Nephron progenitor cell (in vitro differentiated cells): Measurements from ENCODE around the gene PPP2R5D.
"Not testable (repeated sequence)": the region's sequence is repeated elsewhere in the genome, so short reads cannot be mapped to it uniquely, and the experiment has no call there.

Source experiments
- DNase-seq: peaks from one replicate; pipeline ENCODE4 v3.0.0; 2021
- H3K27ac Mint-ChIP-seq: 2 replicates; pipeline ENCODE4 v1.8.0; 2021; ENCODE audit warnings: mild to moderate bottlenecking, moderate library complexity, mixed read lengths
- H3K27me3 Mint-ChIP-seq: 2 replicates; pipeline ENCODE4 v1.8.0; 2021; ENCODE audit warnings: mild to moderate bottlenecking, low read depth, mixed read lengths; ENCODE audit not compliant: poor library complexity
- H3K36me3 Mint-ChIP-seq: 2 replicates; pipeline ENCODE4 v1.8.0; 2021; ENCODE audit warnings: low read depth, mixed read lengths
- H3K4me1 Mint-ChIP-seq: 2 replicates; pipeline ENCODE4 v1.8.0; 2021; ENCODE audit warnings: mixed read lengths
- H3K4me3 Mint-ChIP-seq: 2 replicates; pipeline ENCODE4 v1.8.0; 2021; ENCODE audit warnings: mild to moderate bottlenecking, moderate library complexity, mixed read lengths
- H3K9me3 Mint-ChIP-seq: 2 replicates; pipeline ENCODE4 v1.8.0; 2021; ENCODE audit warnings: mild to moderate bottlenecking, moderate library complexity, mixed read lengths
- CTCF ChIP-seq: fragments of 200-600 bp; sonication (generic); IDR thresholded peaks from 2 replicates; pipeline ENCODE4 v1.5.0; 2021; ENCODE audit warnings: antibody characterized with exemption

The PPP2R5D gene

DNA sequence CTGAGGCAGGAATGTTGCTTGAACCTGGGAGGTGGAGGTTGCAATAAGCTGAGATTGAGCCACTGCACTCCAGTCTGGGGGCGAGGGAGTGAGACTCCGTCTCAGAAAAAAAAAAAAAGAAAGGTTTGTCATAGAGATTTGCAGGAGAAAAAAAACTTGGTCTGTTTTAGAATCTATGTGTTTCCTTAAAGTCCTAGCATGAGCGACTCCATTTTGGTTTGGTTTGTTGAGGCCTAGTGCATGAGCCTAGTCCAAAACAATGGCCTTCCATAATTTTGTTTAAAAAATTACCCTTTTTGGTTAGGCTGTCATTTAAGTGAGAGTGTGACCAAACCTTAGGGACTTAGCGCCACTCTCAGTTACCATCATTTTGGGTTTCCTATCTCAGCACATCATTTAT, 32.0 kb upstream of the PPP2R5D start:
- no peak overlapping the region for H3K4me3 Mint-ChIP-seq
- H3K27ac Mint-ChIP-seq = no peak overlapping the region
- H3K4me1 Mint-ChIP-seq = peaks cover 8% of the 10 kb centered on the region
- no peak for DNase-seq
- H3K27me3 Mint-ChIP-seq = peaks cover 11% of the 10 kb centered on the region
- no peak for TF ChIP-seq CTCF
- peaks cover 4% of the 10 kb centered on the region for H3K36me3 Mint-ChIP-seq
- no peaks in the 10 kb centered on the region for H3K9me3 Mint-ChIP-seq

DNA sequence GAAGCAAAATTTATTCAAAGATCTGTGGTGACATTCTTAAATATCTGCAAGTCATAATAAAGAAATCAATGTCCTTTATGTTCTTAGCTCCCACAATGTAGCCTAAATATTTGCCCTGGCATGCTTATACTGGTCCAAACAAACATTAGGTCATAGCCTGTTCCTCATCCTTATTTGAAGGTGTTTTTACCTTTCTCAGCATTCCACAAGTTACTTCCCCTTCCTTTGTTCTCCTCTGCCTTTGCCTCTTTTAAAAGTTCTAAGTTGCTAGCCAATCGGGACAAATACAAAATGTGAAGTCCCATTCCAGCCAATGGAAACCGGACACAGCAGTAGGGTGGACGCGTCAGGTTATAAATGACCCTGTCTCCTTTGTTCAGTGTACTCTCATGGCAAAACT, 30.0 kb upstream of the PPP2R5D start:
- not testable (repeated sequence) for H3K4me3 Mint-ChIP-seq, H3K36me3 Mint-ChIP-seq, DNase-seq, H3K27ac Mint-ChIP-seq, H3K9me3 Mint-ChIP-seq, H3K4me1 Mint-ChIP-seq
- peaks cover 28% of the 10 kb centered on the region for H3K27me3 Mint-ChIP-seq

- H3K27ac Mint-ChIP-seq = no peak overlapping the region
- peaks cover 17% of the 10 kb centered on the region for H3K36me3 Mint-ChIP-seq
- no peak for TF ChIP-seq CTCF
- no peak overlapping the region for H3K4me3 Mint-ChIP-seq
- H3K4me1 Mint-ChIP-seq = peaks cover 6% of the 10 kb centered on the region
- DNase-seq = no peak
- peaks cover 59% of the 10 kb centered on the region for H3K27me3 Mint-ChIP-seq
- H3K9me3 Mint-ChIP-seq = peaks cover 3% of the 10 kb centered on the region
Measured at GRCh38 chr6:42958125-42958524, 26.2 kb upstream of the PPP2R5D start.

GRCh38 chr6:42959917-42960242, 24.5 kb upstream of the PPP2R5D start:
- peaks cover 62% of the 10 kb centered on the region for H3K27me3 Mint-ChIP-seq
- peaks cover 6% of the 10 kb centered on the region for H3K4me1 Mint-ChIP-seq
- DNase-seq = no peak
- TF ChIP-seq CTCF = no peak
- H3K36me3 Mint-ChIP-seq = peaks cover 17% of the 10 kb centered on the region
- H3K9me3 Mint-ChIP-seq = peaks cover 3% of the 10 kb centered on the region
- peak overlapping the region; percentile 82 for H3K4me3 Mint-ChIP-seq
- no peak overlapping the region for H3K27ac Mint-ChIP-seq

DNA sequence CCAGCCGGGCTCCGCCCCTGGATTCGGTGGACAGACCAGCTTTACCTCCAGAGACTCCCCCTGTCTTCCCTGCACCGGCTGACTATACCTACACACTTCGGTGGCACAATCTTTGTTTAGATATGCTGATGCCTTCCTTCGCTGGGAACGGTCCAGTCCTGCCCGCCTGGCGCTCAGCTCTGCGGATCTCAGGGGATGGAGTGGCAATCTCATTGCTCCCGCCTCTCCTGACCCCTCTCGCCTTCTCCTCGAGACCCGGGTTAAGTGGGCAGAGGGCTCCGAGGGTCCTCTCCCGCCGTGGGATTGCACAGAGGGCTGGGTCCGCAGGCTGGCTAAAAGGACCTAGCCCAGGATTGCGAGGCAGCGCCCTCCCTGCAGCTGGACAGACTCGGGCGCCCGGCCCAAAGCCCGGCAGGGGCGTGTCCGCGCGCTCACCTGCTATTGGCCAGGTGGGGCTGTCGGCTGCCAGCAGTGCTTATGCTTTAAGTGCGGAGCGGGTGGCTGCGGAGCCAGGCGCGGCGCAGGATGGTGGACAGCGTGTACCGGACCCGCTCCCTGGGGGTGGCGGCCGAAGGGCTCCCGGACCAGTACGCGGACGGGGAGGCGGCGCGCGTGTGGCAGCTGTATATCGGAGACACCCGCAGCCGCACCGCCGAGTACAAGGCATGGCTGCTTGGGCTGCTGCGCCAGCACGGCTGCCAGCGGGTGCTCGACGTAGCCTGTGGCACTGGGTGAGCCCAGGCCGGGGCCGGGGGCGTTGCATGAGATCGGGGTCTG, 23.9 kb upstream of the PPP2R5D start, which contains the start of gene GNMT:
Gene GNMT, plus strand, starts transcription at position 512 of the 777 bp plus-strand sequence. Its CDS starts 14 bp downstream, at position 526.
- peak; percentile 74 for DNase-seq
- no peak for TF ChIP-seq CTCF
- Mint-ChIP-seq H3K4me1 (peaks cover 6% of the 10 kb centered on the region), H3K36me3 (peaks cover 19% of the 10 kb centered on the region), H3K9me3 (peaks cover 3% of the 10 kb centered on the region), H3K27me3 (peaks cover 62% of the 10 kb centered on the region), H3K27ac (no peak within 1 kb of the TSS), H3K4me3 (peak within 1 kb of the TSS; percentile 82)

DNA sequence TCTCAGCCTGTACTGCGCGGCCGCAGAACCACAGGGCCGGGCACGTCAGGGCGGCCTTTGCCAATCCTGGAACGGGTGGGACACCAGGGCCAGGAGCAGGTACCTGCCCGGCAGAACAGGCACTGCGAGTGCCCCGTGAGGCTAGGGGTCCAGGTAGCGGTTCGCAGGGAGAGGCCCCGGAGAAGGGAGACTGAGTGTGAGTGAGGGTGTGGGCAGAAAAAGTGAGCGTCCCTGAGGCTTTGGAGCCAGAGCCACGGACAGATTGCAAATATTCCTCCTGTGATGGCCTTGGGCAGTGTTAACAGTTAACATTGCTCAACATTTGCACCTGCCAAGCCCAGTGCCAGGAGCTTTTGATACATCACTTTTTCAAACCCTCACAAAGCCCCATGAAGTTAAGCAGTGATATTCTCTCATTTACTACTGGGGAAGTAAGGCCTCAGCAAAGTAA, 23.3 kb upstream of the PPP2R5D start:
- peaks cover 3% of the 10 kb centered on the region for H3K9me3 Mint-ChIP-seq
- no peak for DNase-seq
- no peak overlapping the region for H3K27ac Mint-ChIP-seq
- H3K4me1 Mint-ChIP-seq = peaks cover 6% of the 10 kb centered on the region
- H3K4me3 Mint-ChIP-seq = peak overlapping the region; percentile 82
- H3K36me3 Mint-ChIP-seq = peaks cover 22% of the 10 kb centered on the region
- no peak for TF ChIP-seq CTCF
- H3K27me3 Mint-ChIP-seq = peaks cover 55% of the 10 kb centered on the region
